RWPE2 (cell line): ENCODE results near the gene INO80B.

Experiments used
- ATAC-seq: fragments of 200-7000 bp; cut with Tn5 transposase; 3 replicates; pipeline ENCODE4 v1.9.1; 2021; ENCODE audit warnings: low read depth
- DNase-seq: peaks from one replicate; pipeline ENCODE4 v3.0.0-alpha.2; 2020; ENCODE audit warnings: low spot score
- H3K27ac ChIP-seq: fragments of 450-650 bp; 2 replicates; pipeline ENCODE4 v1.5.1; 2017; ENCODE audit warnings: mild to moderate bottlenecking; ENCODE audit not compliant: poor library complexity, severe bottlenecking
- H3K27me3 ChIP-seq: fragments of 250-450 bp; sonication (Bioruptor Pico); 2 replicates; pipeline ENCODE4 v1.5.1; 2021; ENCODE audit warnings: mild to moderate bottlenecking, moderate library complexity; ENCODE audit not compliant: insufficient read depth, poor library complexity, severe bottlenecking
- H3K36me3 ChIP-seq: fragments of 250-450 bp; sonication (Bioruptor Pico); 2 replicates; pipeline ENCODE4 v1.5.1; 2020; ENCODE audit warnings: low read depth, mild to moderate bottlenecking, moderate library complexity
- H3K4me1 ChIP-seq: fragments of 250-450 bp; sonication (Bioruptor Pico); 2 replicates; pipeline ENCODE4 v1.5.1; 2021; ENCODE audit warnings: mild to moderate bottlenecking, moderate library complexity; ENCODE audit not compliant: insufficient read depth, poor library complexity, severe bottlenecking
- H3K4me3 ChIP-seq: fragments of 250-450 bp; sonication (Bioruptor Pico); 2 replicates; pipeline ENCODE4 v1.5.1; 2021; ENCODE audit warnings: mild to moderate bottlenecking, moderate library complexity; ENCODE audit not compliant: severe bottlenecking
- H3K9me3 ChIP-seq: fragments of 250-450 bp; sonication (Bioruptor Pico); 2 replicates; pipeline ENCODE4 v1.5.1; 2021; ENCODE audit warnings: mild to moderate bottlenecking, moderate library complexity; ENCODE audit not compliant: severe bottlenecking
- TF ChIP-seq, protein P1 (sequence below): fragments of 450-650 bp; IDR thresholded peaks from one replicate; pipeline ENCODE4 v1.5.1; 2017; ENCODE audit warnings: mild to moderate bottlenecking, moderate library complexity; ENCODE audit not compliant: poor library complexity, severe bottlenecking

The INO80B gene

DNA sequence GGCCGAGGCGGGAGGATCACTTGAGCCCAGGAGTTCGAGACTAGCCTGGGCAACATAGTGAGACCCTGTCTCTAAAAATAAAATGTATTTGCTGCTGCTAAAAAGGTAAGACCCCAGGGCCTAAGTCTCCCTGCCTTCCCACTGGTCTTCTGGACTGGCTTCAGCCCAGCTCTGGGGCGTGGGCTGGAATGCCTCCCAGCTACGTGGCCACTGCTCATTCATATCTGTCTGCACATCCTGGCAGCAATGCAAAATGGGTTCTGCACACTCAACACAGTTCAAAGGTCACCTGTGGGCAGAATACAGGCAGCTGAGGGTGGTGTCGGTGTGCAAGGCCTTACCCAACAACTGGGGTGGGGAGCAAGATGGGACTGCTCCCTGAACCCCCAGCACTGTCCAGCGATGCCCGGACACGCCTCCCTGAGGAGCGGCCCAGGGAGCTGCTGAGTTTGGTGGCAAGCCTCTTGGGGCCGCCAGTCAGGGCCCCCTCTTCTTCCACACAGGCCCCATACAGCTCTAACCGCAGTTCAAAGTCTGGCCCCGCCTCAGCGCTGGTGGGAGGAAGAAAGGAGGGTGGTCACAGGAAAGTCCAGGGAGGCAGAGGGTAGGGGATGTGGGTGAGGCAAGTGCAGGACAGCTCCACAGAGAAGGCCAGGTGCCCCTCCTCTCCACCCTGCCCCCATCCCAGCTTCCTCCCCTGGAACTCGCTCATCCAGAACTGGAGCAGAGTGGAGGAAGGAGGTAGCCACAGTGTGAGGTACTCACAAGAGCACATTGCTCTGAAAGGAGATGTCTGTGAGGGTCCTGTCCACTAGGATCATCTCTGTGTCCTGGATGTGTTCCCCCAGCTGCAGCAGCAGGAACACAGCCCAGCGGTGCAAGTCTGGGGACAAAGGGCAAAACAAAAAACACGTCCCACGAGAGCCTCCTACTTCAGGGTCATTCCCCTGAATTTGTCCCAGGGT is 25.1 kb upstream of the INO80B start:
- H3K4me1 ChIP-seq, result peaks cover 17% of the 10 kb centered on the region
- DNase-seq, result no peak
- H3K9me3 ChIP-seq, result no peaks in the 10 kb centered on the region
- peak overlapping the region; percentile 92 for H3K27ac ChIP-seq
- ATAC-seq, result no peak
- TF ChIP-seq, protein P1, sequence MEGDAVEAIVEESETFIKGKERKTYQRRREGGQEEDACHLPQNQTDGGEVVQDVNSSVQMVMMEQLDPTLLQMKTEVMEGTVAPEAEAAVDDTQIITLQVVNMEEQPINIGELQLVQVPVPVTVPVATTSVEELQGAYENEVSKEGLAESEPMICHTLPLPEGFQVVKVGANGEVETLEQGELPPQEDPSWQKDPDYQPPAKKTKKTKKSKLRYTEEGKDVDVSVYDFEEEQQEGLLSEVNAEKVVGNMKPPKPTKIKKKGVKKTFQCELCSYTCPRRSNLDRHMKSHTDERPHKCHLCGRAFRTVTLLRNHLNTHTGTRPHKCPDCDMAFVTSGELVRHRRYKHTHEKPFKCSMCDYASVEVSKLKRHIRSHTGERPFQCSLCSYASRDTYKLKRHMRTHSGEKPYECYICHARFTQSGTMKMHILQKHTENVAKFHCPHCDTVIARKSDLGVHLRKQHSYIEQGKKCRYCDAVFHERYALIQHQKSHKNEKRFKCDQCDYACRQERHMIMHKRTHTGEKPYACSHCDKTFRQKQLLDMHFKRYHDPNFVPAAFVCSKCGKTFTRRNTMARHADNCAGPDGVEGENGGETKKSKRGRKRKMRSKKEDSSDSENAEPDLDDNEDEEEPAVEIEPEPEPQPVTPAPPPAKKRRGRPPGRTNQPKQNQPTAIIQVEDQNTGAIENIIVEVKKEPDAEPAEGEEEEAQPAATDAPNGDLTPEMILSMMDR, result no peak
- no peak overlapping the region for H3K4me3 ChIP-seq
- H3K36me3 ChIP-seq, result peaks cover 80% of the 10 kb centered on the region
- H3K27me3 ChIP-seq, result no peaks in the 10 kb centered on the region

DNA sequence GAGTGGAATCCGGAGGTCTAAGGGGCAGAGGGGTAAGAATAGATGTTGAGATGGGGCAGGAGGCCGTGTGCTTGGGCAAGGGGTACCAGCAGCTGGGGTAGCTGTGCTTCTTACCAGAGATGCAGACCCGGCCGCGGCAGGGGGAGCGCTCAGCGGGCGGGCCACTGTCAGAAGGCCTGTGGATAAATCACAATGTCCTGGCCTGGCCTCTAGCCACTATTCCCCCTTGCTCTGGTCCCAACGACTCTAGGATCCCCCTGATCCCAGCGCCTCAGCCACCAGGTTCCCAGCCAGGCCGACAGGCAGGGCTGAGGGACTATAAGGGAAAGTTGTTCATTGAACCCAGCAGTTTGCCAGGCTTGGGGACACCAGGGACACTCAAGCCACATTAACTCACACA is 24.4 kb upstream of the INO80B start:
- TF ChIP-seq, protein P1, result no peak
- Histone ChIP-seq H3K9me3 (no peaks in the 10 kb centered on the region), H3K27me3 (no peaks in the 10 kb centered on the region), H3K36me3 (peaks cover 82% of the 10 kb centered on the region), H3K27ac (peak overlapping the region; percentile 92), H3K4me3 (no peak overlapping the region), H3K4me1 (peaks cover 9% of the 10 kb centered on the region)
- no peak for DNase-seq
- ATAC-seq, result no peak

DNA sequence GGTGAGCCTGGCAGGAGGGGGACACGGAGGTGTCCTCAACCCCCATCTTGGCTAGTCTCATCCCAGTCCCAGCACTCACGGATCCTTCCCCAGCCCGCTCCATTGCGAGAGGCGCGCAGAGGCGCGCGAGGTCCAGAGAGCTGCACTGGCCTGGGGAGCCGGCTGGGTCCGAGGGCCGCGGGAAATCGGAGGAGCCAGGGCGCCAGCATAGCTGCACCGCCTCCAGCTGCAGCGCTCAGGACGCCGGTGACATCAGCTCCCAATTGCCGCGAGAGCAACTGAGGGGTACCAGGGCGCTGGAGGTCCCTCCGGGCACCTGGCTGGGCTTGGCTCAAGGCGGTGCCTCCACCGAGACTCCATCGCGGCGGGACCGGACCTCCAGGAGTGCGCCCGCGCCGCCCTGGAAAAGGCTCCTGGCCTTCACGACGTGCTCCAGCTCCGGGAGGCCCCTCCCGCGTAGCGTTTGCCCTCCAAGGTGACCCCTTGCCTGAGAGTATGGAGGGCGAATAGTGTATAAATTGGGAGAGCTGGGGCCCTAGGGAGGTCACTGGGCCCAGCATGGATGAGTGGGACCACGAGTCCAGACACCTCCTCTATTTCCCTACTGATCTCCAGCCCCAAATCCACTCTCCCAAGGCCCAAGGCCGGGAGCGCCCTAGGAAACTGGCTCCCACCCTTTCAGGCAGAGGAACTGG is 18.6 kb upstream of the INO80B start:
- Histone ChIP-seq H3K36me3 (peaks cover 49% of the 10 kb centered on the region), H3K27me3 (no peaks in the 10 kb centered on the region), H3K4me1 (peaks cover 4% of the 10 kb centered on the region), H3K27ac (no peak overlapping the region), H3K4me3 (no peak overlapping the region), H3K9me3 (no peaks in the 10 kb centered on the region)
- ATAC-seq, result no peak
- TF ChIP-seq, protein P1, result no peak
- no peak for DNase-seq

- no peak for ATAC-seq
- Histone ChIP-seq H3K4me3 (no peak overlapping the region), H3K27me3 (no peaks in the 10 kb centered on the region), H3K9me3 (no peaks in the 10 kb centered on the region), H3K27ac (no peak overlapping the region), H3K36me3 (peaks cover 40% of the 10 kb centered on the region), H3K4me1 (peaks cover 4% of the 10 kb centered on the region)
- DNase-seq, result no peak
- TF ChIP-seq, protein P1, result no peak
These were observed 17.8 kb upstream of the INO80B start for GRCh38 chr2:74436848-74437695.
